ENCODE results near the gene SEPTIN5.

The SEPTIN5 gene

DNA sequence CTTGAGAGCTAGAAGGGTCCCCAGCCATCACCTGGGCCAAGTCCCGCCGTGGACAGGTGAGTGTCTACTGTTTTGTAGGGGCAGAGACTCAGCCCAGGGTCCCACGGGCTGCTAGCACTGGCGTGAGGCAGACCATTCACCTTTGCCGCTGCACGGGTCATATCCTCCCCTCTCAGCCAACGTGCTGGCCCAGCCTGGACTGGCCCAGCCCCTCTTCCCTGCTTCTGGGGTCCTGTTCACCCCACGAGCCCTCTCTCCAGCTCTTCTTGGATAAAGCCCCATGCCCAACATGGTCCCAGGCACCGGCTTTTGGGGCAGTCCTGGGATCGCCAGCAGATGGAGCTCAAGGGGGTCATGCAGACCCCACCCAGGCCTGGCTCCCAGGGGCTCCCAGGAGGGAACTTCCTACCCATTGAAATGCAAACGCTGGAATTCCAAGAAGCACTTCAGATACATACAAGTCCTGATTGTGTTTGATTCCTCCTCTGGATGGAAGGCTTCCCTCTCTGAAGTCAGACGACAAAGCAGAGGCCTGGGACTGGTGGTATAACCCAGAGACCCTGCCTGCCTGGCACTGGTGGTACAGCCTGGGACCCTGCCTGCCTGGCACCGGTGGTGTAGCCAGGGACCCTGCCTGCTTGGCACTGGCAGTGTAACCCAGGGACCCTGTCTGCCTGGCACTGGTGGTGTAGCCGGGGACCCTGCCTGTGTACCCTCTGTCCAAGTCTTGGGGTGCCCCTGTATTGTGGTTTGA, 8.9 kb upstream of the SEPTIN5 start:
- no peak for DNase-seq (ENCODE audit: low spot score)

DNA sequence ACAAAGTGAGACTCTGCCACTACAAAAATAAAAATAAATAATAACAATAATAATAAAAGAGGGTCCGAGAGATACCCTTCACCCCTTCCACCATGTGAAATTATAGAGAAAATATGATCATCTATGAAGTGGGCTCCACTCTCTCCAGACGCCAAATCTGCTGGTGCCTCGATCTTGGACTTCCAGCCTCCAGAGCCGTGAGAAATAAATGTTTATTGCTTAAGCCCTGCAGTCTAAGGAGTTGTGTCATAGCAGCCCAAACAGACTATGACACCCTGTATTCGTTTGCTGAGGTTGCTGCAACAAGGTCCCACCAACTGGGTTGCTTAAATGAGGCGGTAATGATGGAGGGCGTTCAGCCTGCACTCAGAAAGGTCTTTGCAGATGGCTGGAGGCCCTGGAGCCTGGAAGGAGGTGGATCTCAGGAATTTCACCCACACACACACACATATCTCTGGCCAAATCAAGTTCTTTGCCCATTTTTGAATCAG, 7.6 kb upstream of the SEPTIN5 start:
- peak; percentile 7 for DNase-seq (ENCODE audit: low spot score)

DNA sequence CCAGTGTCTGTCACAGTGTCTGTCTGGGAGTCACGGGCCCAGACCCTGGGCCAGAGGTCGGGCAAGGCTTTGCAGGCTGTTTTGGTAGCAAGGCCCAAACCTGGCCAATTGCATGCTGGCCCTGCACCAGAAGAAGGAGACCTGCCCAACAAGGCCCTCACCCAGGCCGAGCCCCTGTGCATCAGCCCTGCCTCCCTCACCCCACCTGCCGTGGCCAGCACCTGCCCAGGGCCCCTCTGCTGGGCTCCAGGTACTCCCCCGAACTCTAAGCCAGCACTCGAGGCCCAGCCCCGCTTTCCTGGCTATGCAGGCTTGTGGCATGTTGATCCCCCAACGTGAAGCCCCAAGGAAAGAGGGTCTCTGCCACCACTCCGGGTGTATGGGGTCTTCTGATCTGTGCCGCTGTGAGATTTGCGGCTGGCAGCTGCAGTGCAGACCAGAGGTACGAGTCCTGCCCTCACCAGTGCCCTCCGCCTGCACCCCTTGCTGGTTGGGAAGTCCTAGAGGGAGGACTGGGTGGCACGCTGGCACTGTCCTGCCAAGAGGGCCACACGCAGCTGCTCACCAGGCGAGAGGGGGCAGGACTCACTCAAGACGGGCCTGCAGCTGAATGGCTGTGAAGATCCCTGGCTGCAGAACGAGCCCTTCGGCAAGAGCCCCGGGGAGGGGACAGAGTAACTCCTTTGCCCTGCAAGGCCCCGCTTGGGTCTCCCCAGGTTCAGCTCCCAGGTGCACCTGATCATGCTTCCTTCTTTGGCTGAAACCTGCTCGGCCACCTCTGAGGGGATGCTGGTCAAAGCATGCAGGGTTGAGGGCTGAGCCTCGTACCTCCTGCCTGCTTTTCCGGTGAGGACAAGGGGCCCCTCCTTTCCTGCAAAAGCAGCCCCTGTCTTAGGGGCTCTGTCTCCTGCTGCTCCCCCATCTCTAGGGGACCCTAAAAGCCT, 6.7 kb upstream of the SEPTIN5 start:
- peak; percentile 2 for DNase-seq (ENCODE audit: low spot score)

DNA sequence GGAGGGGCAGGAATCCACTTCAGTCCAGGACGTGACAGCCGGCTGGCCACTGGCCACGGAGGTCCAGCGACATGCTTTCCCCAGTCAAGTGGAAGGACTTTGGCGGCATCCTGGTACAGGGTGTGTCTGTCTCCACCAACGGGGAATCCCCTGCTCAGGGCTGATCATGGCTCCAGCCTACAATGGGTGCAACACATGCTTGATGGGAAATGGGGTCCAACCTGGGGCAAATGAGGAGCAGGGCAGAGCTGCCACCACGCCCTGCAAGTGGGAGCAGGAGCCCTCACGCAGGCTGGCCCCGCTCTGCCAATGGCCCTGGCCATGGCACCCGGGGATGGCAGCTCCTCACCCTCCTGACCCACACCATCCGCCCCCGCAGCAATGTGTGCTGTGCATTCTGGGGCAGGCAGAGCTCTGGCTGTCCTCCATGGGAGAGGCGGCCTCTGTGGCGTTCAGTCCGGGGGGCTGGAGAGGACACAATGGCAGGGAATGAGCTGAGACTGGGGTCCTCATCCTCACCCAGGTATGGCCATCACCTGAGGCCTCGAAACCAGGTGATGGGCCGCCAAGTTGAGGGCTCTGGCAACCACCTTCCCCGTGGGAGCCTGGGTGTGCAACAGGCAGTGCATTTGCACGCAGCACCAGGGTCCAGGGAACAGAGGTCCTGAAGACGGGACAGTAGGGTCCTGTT, 5.8 kb upstream of the SEPTIN5 start:
- DNase-seq (ENCODE audit: low spot score), result no peak

DNA sequence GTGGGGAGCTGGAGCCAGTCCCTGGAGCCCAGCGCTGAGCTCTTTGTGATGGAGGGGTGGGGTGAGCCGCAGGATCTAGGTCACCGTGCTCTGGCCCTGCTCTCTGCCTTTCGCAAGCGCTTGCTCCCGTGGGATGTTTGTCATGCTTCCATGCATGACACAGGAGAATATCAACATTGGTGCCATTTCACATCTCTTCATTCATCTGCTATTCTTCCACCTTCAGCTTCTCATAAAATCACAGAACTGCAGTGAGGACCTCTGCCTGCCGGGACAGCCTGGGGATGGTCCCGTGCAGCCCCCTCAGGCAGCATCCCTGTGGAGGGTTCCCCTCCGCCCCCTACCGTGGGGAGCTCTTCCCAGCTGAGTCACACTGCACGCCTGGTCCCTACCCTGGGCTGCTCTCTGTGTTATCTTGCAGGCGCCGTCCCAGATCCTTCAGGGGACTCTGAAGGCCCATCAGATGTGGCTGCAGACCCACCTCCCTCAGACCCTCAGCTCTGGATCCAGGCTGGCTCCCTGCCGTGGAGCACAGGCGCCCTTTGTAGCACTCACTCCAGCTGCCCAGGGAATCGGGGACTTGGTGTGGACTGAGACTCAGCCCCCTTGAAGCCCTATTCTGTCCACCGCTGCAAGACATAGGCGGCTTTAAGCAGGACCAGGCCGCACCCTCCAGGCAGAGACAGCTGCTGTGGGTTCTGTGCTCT, 5.1 kb upstream of the SEPTIN5 start:
- DNase-seq (ENCODE audit: low spot score), result no peak

DNA sequence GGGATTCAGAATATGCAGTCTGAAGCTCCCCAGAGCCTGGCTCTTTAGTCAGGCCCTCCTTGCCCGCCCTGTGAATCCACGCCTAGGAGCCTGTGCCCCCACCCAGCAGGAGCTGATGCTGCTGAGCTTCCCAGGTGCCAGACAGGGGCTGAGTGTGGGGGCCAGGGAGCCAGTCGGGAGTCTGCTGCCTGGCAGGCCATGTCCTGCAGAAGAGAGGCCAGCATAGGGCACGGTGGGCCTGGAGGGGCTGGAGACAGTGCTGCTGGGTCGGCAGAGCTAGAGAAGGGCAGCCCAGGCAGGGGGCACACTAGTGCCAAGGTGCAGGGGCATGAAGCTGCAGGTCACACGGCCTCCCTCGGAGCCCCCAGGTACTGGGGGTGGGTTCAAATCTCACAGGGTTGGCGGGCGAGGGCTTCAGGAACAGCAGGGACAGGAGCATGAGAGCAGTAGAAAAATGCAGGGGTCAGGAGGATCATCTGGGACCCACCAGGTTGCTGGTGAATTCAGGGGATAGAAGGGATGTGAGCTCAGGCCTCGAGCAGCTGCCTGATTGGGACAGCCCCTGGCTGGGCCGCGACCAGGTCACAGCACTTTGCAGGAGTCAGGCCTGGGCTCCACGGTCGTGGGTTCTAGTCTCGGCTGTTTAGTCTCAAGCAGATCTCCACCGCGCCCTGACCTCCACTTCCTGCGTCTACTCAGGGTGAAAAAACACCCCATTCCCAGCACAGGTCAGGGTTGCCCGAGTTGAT, 4.1 kb upstream of the SEPTIN5 start:
- DNase-seq (ENCODE audit: low spot score), result no peak

DNA sequence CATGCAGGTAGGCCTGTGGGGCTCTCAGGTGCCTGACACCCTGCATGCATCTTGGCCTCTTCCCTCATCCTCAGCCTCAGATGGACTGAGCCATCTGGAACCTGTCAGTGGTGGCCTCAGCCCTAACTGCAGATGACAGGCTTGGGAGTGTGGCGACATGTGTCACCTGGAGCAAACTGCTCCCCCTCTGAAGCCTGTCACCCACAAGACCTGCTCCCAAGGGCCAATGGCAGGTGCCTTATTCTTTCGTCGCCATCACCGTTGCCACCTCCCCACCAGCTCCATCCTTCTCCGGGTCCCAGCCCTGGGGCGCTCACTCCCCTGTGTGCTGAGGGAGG, 3.6 kb upstream of the SEPTIN5 start:
- DNase-seq (ENCODE audit: low spot score), result no peak

DNA sequence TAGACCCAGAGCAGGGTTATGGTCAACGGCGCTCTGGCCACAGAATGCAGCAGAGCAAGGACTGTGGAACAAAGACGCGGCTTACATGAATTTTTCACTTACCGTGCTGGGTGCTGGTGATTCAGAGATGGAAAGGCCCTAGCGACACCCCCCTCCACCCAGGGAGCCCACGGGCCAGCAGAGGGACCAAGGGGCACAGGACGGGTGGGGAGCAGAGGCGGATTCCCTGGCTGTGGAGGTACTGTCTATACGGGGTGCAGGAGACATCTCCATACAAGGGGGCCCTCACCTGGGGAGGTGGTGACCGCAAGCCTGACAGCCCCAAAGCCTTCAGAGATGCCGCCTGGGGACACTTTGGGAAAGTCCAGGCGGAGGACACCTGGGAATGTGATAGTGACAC, 1.1 kb upstream of the SEPTIN5 start:
- no peak for DNase-seq (ENCODE audit: low spot score)

DNA sequence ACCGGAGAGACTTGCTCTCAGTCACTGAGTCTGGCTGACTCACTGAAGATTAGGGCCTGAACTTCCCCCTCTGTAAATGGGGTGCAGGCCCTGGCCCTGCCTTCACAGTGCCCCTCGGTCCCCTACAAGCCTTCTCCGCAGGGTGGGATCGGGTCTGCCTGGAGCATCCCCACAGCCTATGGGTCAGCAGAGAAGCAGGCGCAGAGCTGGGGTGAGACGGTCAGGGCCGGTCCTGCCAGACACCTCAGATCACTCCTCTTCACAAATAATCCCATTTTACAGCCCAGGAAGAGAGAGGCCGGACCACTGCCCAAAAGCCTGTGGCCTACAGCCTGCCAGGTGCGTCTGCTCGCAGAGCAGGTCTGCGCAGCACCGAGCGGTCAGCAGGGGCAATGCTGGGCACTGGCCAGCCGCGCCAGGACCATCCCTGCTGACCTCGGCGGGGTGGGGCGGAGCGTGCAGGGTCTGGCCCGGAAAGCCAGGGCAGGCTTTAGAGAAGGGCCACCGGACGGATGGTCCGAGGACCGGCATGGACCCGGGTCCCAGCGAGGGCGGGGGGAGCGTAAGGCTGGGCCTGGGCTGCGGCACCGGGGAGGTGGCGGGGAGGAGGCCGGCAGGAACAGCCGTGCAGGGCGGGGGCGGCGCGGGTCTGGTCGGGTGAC, 522 bp upstream of the SEPTIN5 start:
- no peak for DNase-seq (ENCODE audit: low spot score)

DNA sequence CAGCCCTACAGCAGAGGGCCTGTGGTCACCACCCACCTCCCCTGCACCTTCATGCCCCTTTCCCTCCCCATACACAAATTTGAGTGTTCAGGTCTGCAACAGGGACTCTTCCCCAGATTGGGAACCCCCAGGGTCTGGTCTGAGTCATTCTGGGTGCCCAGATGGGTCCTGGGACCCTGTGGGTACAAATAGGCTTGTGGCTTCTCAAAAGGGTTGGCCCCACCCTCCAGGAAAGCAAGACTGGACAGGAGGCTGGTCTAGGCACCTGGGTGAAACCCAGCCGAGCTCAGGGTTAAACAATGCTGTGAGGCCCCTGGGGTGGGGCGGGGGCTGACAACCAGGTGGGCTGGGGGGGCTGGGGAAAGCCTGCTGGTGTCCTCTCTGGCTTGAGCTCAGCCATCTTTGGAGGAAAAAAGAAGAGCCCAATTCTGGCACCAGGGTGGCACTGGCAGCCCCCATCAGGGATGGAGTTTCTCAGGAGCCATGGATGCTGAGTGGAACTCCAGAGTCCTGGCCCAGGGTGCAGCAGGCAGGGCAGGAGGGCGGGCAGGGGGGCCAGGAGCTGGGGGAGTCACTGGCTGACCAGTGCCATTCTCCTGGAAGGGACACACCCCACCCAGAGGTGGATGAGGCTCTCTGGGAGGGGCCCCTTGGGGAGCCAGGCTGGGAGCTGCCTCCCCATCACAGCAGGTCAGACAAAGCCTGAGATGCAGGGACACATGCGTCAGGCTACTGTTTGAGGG, 1.1 kb downstream of the SEPTIN5 start:
- DNase-seq (ENCODE audit: low spot score), result no peak

DNA sequence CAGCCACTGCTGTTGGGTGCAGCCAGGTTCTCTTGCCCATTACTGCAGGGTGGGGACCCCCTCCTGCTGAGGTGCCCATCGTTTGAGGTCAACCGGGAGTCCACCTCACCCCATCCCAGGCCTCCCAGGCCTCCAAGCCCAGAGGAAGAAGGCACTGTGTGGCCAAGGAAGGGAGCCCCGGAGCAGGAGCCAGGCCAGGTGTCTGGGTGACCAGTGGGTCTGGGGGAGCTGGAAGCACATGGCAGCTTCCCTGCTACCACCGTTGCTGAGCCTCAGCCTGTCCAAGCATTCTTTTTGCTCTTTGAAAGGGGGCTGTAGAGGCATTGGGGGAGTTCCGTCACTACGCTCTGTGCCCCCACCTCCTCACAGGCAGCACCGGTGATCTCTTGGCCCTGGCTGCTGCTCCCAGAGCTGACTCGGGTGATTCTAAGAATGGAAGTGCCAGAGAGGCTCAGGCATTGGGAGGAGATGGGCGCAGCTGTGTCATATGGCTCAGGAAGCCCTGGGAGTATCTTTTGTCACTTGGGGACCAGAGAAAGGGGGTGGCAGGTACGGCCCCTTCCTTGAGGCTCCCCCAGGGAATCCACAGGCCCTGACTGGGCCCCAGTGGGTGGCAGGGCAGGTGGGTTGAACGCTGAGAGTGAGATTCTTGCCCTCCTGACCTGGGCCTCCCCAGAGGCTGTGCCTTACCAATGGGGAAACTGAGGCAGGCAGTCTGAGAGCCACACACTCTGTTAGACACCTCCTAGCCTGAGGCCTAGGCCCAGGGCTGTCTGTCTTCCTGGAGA, 1.9 kb downstream of the SEPTIN5 start:
- no peak for DNase-seq (ENCODE audit: low spot score)

DNA sequence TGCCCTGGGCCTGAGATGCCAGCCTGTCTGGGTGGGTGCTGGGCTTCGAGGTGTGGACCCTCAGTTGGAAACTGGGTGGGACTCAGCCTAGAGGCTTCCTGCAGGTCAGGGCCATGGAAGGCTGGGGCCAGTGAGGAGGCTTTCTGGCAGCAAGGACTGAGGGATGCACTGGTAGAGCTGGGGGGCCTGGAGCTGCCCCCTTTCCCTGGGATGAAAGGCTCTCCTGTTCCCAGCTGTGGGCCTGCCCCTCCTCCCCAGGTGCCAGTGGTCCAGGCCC, 2.5 kb downstream of the SEPTIN5 start:
- no peak for DNase-seq (ENCODE audit: low spot score)

DNA sequence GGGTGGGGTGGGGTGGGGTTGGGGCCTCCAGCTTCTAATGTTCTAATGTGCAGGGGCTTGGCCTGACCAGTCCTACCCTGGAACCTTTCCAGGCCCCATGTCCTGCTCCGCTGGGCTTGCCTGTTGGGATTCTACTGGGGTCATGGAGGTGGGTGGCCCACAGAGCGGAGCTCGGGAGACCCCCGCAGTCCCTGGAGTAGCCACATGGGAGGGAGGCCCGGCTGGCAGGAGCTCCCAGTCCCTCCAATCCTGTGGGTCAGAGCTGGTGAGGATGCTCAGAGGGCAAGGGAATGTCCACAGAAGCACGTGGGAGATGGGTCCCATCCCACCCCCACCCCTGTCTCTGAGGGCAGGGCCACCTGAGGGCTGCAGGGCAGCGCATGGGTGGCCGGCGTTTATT, 2.9 kb downstream of the SEPTIN5 start:
- no peak for DNase-seq (ENCODE audit: low spot score)

DNA sequence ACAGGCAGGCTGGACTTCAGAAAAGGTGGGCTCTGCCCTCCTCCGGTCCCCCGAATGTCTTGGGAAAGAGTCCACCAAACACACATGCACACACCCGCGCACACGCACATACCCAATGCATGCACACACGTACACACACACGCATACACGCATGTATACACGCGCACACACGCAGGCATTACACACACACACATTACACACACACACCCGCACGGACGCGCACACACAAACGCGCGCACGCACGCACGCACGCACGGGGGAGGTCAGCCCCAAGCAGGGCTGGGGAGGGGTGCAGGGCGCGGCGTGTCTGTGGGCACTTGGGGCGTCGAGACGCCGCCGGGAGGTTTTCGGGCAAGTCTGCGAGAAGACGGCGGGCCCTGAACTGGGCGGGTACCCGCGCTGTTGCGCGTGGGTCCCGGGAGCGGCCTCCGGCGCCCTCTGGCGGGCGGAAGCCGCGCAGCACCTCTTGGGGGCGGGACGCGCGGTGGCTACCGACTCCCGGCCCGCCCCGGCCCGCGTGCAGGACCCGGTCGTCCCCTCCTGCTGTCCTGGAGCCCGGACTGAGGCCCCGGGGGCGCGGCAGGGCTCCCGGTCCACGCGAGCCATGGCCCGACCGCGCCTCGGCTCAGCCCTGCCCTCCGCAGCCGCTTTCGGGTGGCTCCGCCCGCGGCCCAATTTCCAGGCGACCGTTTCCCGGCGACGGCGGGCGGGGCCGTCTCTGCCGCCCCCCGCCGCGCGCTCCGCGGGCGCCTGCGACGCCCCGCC, 3.6 kb downstream of the SEPTIN5 start:
- DNase-seq (ENCODE audit: low spot score), result peak; percentile 97

DNA sequence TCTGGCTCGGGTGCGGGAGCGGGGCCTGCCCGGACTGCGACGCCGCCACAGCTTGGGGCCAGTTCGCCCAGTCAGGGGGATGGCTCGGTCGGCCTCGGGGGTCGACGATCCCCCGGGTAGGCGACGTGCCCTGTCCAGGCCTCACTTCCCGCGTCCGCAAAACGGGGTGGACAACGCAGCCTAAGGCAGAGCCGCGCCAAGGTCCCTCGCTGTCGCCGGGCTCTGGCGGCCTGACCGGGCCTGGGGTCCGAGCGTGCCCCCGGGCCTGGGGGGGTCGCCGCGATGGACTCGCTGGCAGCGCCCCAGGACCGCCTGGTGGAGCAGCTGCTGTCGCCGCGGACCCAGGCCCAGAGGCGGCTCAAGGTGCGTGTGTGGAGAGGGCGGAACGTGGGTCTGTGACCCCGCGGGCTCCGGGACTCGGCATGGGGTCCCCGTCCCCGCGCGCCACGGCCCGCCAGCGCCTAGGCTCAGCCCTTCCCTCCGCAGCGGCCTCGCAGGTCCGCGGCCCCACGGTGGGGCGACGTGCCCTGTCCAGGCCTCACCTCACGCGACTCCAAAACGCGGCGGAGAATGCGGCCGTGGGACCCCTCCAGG, 4.2 kb downstream of the SEPTIN5 start:
- DNase-seq (ENCODE audit: low spot score), result no peak

DNA sequence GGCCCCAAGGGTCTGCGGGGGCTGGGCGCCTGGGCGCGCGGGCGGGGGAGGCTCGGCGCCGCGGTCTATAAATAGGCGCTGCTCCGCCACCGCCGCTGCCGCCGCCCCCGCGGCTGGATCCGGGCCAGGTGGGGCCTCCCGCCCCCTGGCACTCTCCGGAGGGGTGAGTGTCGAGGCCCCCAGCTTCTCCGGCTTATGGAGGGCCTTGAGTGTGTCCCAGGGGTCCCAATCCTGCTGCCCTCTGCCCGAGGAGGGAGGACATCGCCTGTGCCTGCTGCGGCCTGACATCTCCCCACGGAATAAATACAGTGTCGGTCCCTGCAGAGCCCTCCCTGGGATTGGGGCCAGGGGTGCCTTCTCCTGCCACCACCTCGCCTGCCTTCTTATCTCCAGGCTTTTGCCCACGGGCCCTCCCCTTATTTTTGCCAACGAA, 4.8 kb downstream of the SEPTIN5 start:
- DNase-seq (ENCODE audit: low spot score), result peak; percentile 45

DNA sequence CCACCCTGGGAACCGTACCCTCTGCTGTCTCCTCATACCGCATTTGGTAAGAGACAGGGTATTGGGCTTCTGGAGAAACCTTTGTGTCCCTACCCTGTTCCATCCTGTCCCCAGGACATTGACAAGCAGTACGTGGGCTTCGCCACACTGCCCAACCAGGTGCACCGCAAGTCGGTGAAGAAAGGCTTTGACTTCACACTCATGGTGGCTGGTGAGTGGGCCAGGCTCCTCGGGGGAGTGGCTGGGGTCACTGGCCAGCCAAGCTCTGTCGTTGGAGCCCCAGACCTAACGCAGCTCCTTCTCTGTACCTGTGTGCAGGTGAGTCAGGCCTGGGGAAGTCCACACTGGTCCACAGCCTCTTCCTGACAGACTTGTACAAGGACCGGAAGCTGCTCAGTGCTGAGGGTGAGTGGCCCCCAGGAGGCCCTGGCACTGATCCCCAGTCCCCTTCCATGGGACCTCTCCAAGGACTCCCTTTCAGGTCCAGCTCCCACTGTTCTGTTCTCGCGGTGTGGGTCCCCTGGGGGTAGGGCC, 5.3 kb downstream of the SEPTIN5 start:
- no peak for DNase-seq (ENCODE audit: low spot score)

Measured in AG08396 (cell line).